Mesendoderm (in vitro differentiated cells): ENCODE results near the gene YTHDC2.

Experiments used
- DNase-seq: peaks from one replicate; pipeline ENCODE4 v3.0.0; 2013
- H2AK5ac ChIP-seq: 2 replicates; pipeline ENCODE4 v1.6.1; 2013; ENCODE audit warnings: low read length, inconsistent platforms
- H2BK120ac ChIP-seq: 2 replicates; pipeline ENCODE4 v1.6.1; 2013; ENCODE audit warnings: low read depth, mild to moderate bottlenecking, low read length, moderate library complexity, mixed read lengths
- H2BK15ac ChIP-seq: replicated peaks from 2 replicates; pipeline ENCODE4 v1.6.1; 2013; ENCODE audit warnings: low read depth, mild to moderate bottlenecking, moderate library complexity
- H2BK5ac ChIP-seq: 2 replicates; pipeline ENCODE4 v1.6.1; 2013; ENCODE audit warnings: low read length, inconsistent platforms
- H3K18ac ChIP-seq: 2 replicates; pipeline ENCODE4 v1.6.1; 2013; ENCODE audit warnings: mild to moderate bottlenecking, low read length, mixed read lengths
- H3K23ac ChIP-seq: one replicate; pipeline ENCODE4 v1.6.1; 2013; ENCODE audit warnings: low read length
- H3K27ac ChIP-seq: 2 replicates; pipeline ENCODE4 v1.5.1; 2013; ENCODE audit warnings: low read depth, mild to moderate bottlenecking, inconsistent platforms, low read length, moderate library complexity
- H3K27me3 ChIP-seq: 2 replicates; pipeline ENCODE4 v1.6.1; 2013; ENCODE audit warnings: low read length, control low read depth, mild to moderate bottlenecking, inconsistent platforms; ENCODE audit not compliant: insufficient read depth, poor library complexity
- H3K36me3 ChIP-seq: 2 replicates; pipeline ENCODE4 v1.6.1; 2013; ENCODE audit warnings: low read length, inconsistent platforms; ENCODE audit not compliant: control insufficient read depth, insufficient read depth
- H3K4ac ChIP-seq: one replicate; pipeline ENCODE4 v1.6.1; 2013; ENCODE audit warnings: low read depth, mild to moderate bottlenecking, low read length, moderate library complexity
- H3K4me1 ChIP-seq: 2 replicates; pipeline ENCODE4 v1.6.1; 2013; ENCODE audit warnings: low read depth, low read length, inconsistent platforms; ENCODE audit not compliant: control insufficient read depth
- H3K4me2 ChIP-seq: 2 replicates; pipeline ENCODE4 v1.6.1; 2013; ENCODE audit warnings: low read length
- H3K4me3 ChIP-seq: 2 replicates; pipeline ENCODE4 v1.5.1; 2013; ENCODE audit warnings: mild to moderate bottlenecking, low read length
- H3K56ac ChIP-seq: one replicate; pipeline ENCODE4 v1.6.1; 2013; ENCODE audit warnings: low read length
- H3K79me1 ChIP-seq: 2 replicates; pipeline ENCODE4 v1.6.1; 2013; ENCODE audit warnings: low read length, inconsistent platforms
- H3K79me2 ChIP-seq: 2 replicates; pipeline ENCODE4 v1.6.1; 2013; ENCODE audit warnings: mild to moderate bottlenecking, low read length; ENCODE audit not compliant: control insufficient read depth, insufficient read depth
- H3K9ac ChIP-seq: 2 replicates; pipeline ENCODE4 v1.6.1; 2013; ENCODE audit warnings: low read length, inconsistent platforms
- H4K5ac ChIP-seq: one replicate; pipeline ENCODE4 v1.6.1; 2013; ENCODE audit warnings: low read length
- H4K8ac ChIP-seq: one replicate; pipeline ENCODE4 v1.6.1; 2013; ENCODE audit warnings: low read depth, mild to moderate bottlenecking, control low read depth, low read length, moderate library complexity
- WGBS: extraction: QIAGEN DNeasy Blood & Tissue Kit; methylation state at CpG from one replicate; pipeline ENCODE4 v1.1.7; 2013; ENCODE audit warnings: low lambda C conversion rate, missing lambda C conversion rate; ENCODE audit not compliant: insufficient coverage; ENCODE audit errors: extremely low coverage; 5-methylcytosine and 5-hydroxymethylcytosine counted together

The YTHDC2 gene

GRCh38 chr5:113531481-113532159, 18.1 kb downstream of the YTHDC2 start:
- H3K79me2 ChIP-seq: no peaks in the 10 kb centered on the region
- no peaks in the 10 kb centered on the region for H3K4me1 ChIP-seq
- H3K27ac ChIP-seq: no peak overlapping the region
- H3K4me2 ChIP-seq: no peak overlapping the region
- no peak overlapping the region for H3K23ac ChIP-seq
- H2BK120ac ChIP-seq: no peak overlapping the region
- H3K56ac ChIP-seq: no peak overlapping the region
- H2BK5ac ChIP-seq: no peak overlapping the region
- H3K79me1 ChIP-seq: no peaks in the 10 kb centered on the region
- no peaks in the 10 kb centered on the region for H3K27me3 ChIP-seq
- no CpG with 5 or more reads among the region's 2 CpGs for WGBS
- no peak overlapping the region for H3K4me3 ChIP-seq
- H3K18ac ChIP-seq: no peak overlapping the region
- H2AK5ac ChIP-seq: no peak overlapping the region
- H4K8ac ChIP-seq: no peak overlapping the region
- no peak overlapping the region for H2BK15ac ChIP-seq
- peak; percentile 47 for DNase-seq
- H4K5ac ChIP-seq: no peak overlapping the region
- H3K4ac ChIP-seq: no peak overlapping the region
- no peak overlapping the region for H3K9ac ChIP-seq
- H3K36me3 ChIP-seq: no peaks in the 10 kb centered on the region

- no peak overlapping the region for H3K18ac ChIP-seq
- no peak overlapping the region for H2AK5ac ChIP-seq
- no peak overlapping the region for H3K4me3 ChIP-seq
- no peaks in the 10 kb centered on the region for H3K4me1 ChIP-seq
- no peak overlapping the region for H3K27ac ChIP-seq
- H3K4ac ChIP-seq: no peak overlapping the region
- no peak overlapping the region for H4K5ac ChIP-seq
- no peaks in the 10 kb centered on the region for H3K79me2 ChIP-seq
- no peak overlapping the region for H2BK120ac ChIP-seq
- 100% methylated on average over 1 of the region's 2 CpGs for WGBS
- no peaks in the 10 kb centered on the region for H3K36me3 ChIP-seq
- no peak overlapping the region for H3K56ac ChIP-seq
- no peak overlapping the region for H2BK15ac ChIP-seq
- H3K23ac ChIP-seq: no peak overlapping the region
- H3K79me1 ChIP-seq: no peaks in the 10 kb centered on the region
- H3K9ac ChIP-seq: no peak overlapping the region
- no peak overlapping the region for H3K4me2 ChIP-seq
- DNase-seq: no peak
- H4K8ac ChIP-seq: no peak overlapping the region
- H2BK5ac ChIP-seq: no peak overlapping the region
- no peaks in the 10 kb centered on the region for H3K27me3 ChIP-seq
Measured at GRCh38 chr5:113538313-113538712, 24.8 kb downstream of the YTHDC2 start.

DNA sequence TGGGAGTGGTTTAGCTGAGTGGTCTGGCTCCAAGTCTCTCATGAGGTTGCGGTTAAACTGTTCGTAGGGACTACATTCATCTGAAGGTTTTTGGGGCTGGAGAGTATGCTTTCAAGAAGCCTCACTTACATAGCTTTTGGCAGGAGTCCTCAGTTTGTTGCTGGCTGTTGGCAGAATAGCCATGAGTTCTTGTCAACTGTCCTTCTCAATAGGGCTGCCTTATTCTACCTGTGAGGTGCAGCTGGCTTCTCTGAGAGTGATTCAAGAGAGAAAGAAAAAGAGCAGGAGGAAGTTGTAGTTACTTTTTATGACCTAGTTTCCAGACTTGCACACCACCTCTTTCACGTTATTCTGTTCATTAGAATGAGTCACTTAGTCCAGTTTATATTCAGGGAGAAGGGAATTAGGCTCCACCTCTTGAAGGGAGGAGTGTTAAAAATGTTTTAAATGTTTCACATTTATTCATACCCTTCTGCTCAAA, 33.2 kb downstream of the YTHDC2 start:
- no peak overlapping the region for H3K4me3 ChIP-seq
- H3K4me1 ChIP-seq: no peaks in the 10 kb centered on the region
- H3K18ac ChIP-seq: no peak overlapping the region
- no peaks in the 10 kb centered on the region for H3K79me2 ChIP-seq
- H4K5ac ChIP-seq: no peak overlapping the region
- no peak overlapping the region for H3K56ac ChIP-seq
- H3K79me1 ChIP-seq: no peaks in the 10 kb centered on the region
- H3K9ac ChIP-seq: no peak overlapping the region
- no peak overlapping the region for H3K4ac ChIP-seq
- no peak overlapping the region for H3K4me2 ChIP-seq
- no peaks in the 10 kb centered on the region for H3K36me3 ChIP-seq
- H2AK5ac ChIP-seq: no peak overlapping the region
- H3K27ac ChIP-seq: no peak overlapping the region
- no peak overlapping the region for H4K8ac ChIP-seq
- no peak overlapping the region for H3K23ac ChIP-seq
- no CpG with 5 or more reads among the region's 3 CpGs for WGBS
- H2BK120ac ChIP-seq: no peak overlapping the region
- DNase-seq: no peak
- H2BK5ac ChIP-seq: no peak overlapping the region
- H2BK15ac ChIP-seq: no peak overlapping the region
- H3K27me3 ChIP-seq: no peaks in the 10 kb centered on the region

GRCh38 chr5:113548396-113548795, 34.9 kb downstream of the YTHDC2 start:
- no peak for DNase-seq
- WGBS: no CpG with 5 or more reads among the region's 2 CpGs

DNA sequence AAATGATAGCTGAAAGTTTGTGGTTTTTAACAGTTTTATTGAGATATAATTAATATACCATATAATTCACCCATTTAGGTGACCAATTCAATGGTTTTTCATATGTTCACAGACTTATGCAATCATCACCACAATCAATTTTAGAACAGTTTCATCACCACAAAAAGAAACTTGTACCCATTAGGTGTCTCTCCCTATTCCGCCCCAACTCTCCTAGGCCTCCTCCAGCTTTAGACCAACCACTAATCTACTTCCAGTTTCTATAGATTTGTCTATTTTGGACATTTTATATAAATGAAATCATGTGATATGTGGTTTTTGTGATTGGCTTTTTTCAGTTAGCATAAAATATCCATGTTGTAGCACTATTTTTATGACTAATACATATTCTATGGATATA, 38.6 kb downstream of the YTHDC2 start:
- Histone ChIP-seq H3K4me3 (no peak overlapping the region), H3K18ac (no peak overlapping the region), H3K4me2 (no peak overlapping the region), H3K4ac (no peak overlapping the region), H2BK5ac (no peak overlapping the region), H3K79me1 (no peaks in the 10 kb centered on the region), H2BK120ac (no peak overlapping the region), H3K79me2 (no peaks in the 10 kb centered on the region), H4K8ac (no peak overlapping the region), H3K9ac (no peak overlapping the region), H3K56ac (no peak overlapping the region), H3K36me3 (peaks cover 2% of the 10 kb centered on the region), H3K23ac (no peak overlapping the region), H2AK5ac (no peak overlapping the region), H4K5ac (no peak overlapping the region), H2BK15ac (no peak overlapping the region), H3K27ac (no peak overlapping the region), H3K27me3 (no peaks in the 10 kb centered on the region), H3K4me1 (no peaks in the 10 kb centered on the region)
- DNase-seq: no peak
- no CpG with 5 or more reads among the region's 1 CpG for WGBS

More at GRCh38 chr5:113548396-113548795, 34.9 kb downstream of the YTHDC2 start:
- Histone ChIP-seq H3K27me3 (no peaks in the 10 kb centered on the region), H2BK120ac (no peak overlapping the region), H3K4me3 (no peak overlapping the region), H3K23ac (no peak overlapping the region), H3K9ac (no peak overlapping the region), H3K4me2 (no peak overlapping the region), H3K18ac (no peak overlapping the region), H3K27ac (no peak overlapping the region), H3K36me3 (peaks cover under 1% of the 10 kb centered on the region), H2BK5ac (no peak overlapping the region), H3K56ac (no peak overlapping the region), H3K4ac (no peak overlapping the region), H2BK15ac (no peak overlapping the region), H4K8ac (no peak overlapping the region), H2AK5ac (no peak overlapping the region), H3K79me1 (no peaks in the 10 kb centered on the region), H4K5ac (no peak overlapping the region), H3K4me1 (no peaks in the 10 kb centered on the region), H3K79me2 (no peaks in the 10 kb centered on the region)

DNA sequence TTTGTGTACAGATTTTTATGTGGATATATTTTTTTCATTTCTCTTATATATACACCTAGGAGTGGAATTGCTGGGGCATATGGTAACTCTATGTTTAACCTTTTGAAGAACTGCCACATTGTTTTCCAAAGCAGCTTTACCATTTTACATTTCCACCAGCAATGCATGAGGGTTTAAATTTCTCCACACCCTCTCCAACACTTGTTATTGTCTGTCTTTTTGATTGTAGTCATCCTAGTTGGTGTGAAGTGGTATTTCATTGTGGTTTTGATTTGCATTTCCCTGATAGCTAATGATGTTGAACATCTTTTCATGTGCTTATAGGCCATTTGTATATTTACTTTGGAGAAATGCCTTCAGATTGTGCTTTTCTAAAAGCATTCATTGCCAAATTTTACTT, 39.1 kb downstream of the YTHDC2 start:
- H3K36me3 ChIP-seq: peaks cover 2% of the 10 kb centered on the region
- no peak overlapping the region for H3K27ac ChIP-seq
- H4K8ac ChIP-seq: no peak overlapping the region
- no peaks in the 10 kb centered on the region for H3K4me1 ChIP-seq
- H3K27me3 ChIP-seq: no peaks in the 10 kb centered on the region
- no peak overlapping the region for H3K18ac ChIP-seq
- H3K79me1 ChIP-seq: no peaks in the 10 kb centered on the region
- H2BK15ac ChIP-seq: no peak overlapping the region
- no peak for DNase-seq
- no peak overlapping the region for H2AK5ac ChIP-seq
- no peak overlapping the region for H3K4me3 ChIP-seq
- no peaks in the 10 kb centered on the region for H3K79me2 ChIP-seq
- no peak overlapping the region for H3K23ac ChIP-seq
- H3K56ac ChIP-seq: no peak overlapping the region
- no peak overlapping the region for H3K4ac ChIP-seq
- no peak overlapping the region for H2BK5ac ChIP-seq
- H4K5ac ChIP-seq: no peak overlapping the region
- no peak overlapping the region for H2BK120ac ChIP-seq
- H3K9ac ChIP-seq: no peak overlapping the region
- no peak overlapping the region for H3K4me2 ChIP-seq
